HepG2 (cell line): ENCODE measurements around the gene ARMH4. TPM values are rescaled to one million over a fixed set of nuclear protein-coding genes. Genes with fewer than 3 reads are reported as not detected.

Experiments
- ATAC-seq: fragments of 200-7000 bp; cut with Tn5 transposase; 3 replicates; pipeline ENCODE4 v1.9.1; 2020; ENCODE audit warnings: mild to moderate bottlenecking, moderate library complexity
- BruUV-seq: library from RNA; stranded (reverse); fragments of 400-500 nt; replicated peaks from 2 replicates; lab custom pipeline; 2021; lab: Mats Ljungman, UMichigan
- CTCF ChIA-PET: fragments of 300-600 bp; formaldehyde crosslinking; extraction: SDS; loops from one replicate; lab custom pipeline; 2021; ENCODE audit warnings: low total read pairs, inconsistent platforms, low intra/inter-chr PET ratio; lab: Yijun Ruan, JAX
- POLR2A ChIA-PET: fragments of 350-600 bp; sonication (Branson Sonifier 250); formaldehyde crosslinking; loops from one replicate; lab custom pipeline; 2020; ENCODE audit warnings: antibody characterized with exemption, inconsistent platforms; lab: Yijun Ruan, JAX
- DNase-seq: peaks from one replicate; pipeline ENCODE4 v3.0.0-alpha.2; 2015; ENCODE audit warnings: low spot score
- FAIRE-seq: peaks from 3 replicates; lab custom pipeline; 2011; peaks lifted over from hg19 to GRCh38; lab: Jason Lieb, UNC
- H2AFZ ChIP-seq: one replicate; pipeline ENCODE4 v1.6.1; 2011; ENCODE audit warnings: low read length, inconsistent platforms
- H3K27ac ChIP-seq: fragments of 300-600 bp; 3 replicates; pipeline ENCODE4 v1.8.0; 2011; ENCODE audit warnings: mixed run types, mild to moderate bottlenecking, mixed read lengths, low read length, inconsistent platforms; ENCODE audit not compliant: insufficient read depth; ENCODE audit errors: extremely low read length
- H3K27me3 ChIP-seq, 2 experiments: fragments of 200-600 bp in 1 of 2; 2 replicates in 1 of 2; 3 replicates in 1 of 2; pipeline versions ENCODE4 v1.6.0 to v1.8.0; 2011; ENCODE audit warnings: low read length in 2 of 2, mild to moderate bottlenecking in 2 of 2, moderate library complexity in 2 of 2, inconsistent platforms in 1 of 2; ENCODE audit not compliant: insufficient read depth in 2 of 2, control insufficient read depth in 1 of 2
- H3K36me3 ChIP-seq, 2 experiments: fragments of 200-600 bp in 1 of 2; replicated peaks in 1 of 2; 2 replicates in 1 of 2; 3 replicates in 1 of 2; pipeline versions ENCODE4 v1.5.1 to v1.8.0; 2011; ENCODE audit warnings: low read length in 2 of 2, inconsistent platforms in 1 of 2; ENCODE audit not compliant: insufficient read depth in 2 of 2, control insufficient read depth in 1 of 2
- H3K4me1 ChIP-seq: 2 replicates; pipeline ENCODE4 v1.5.1; 2012; ENCODE audit warnings: low read length, inconsistent platforms; ENCODE audit not compliant: insufficient read depth
- H3K4me2 ChIP-seq: 2 replicates; pipeline ENCODE4 v1.6.0; 2011; ENCODE audit warnings: low read depth, low read length, inconsistent platforms
- H3K4me3 ChIP-seq, 3 experiments: fragments of 200-600 bp in 1 of 3; sonication (generic), shearing (Covaris generic) in 1 of 3; replicated peaks in 1 of 3; 2 replicates each; pipeline ENCODE4 v1.5.1; 2011 to 2016; ENCODE audit warnings: low read length in 3 of 3, inconsistent platforms in 2 of 3, low read depth in 2 of 3, mild to moderate bottlenecking in 2 of 3, control low read depth in 1 of 3, mixed read lengths in 1 of 3; ENCODE audit not compliant: insufficient read depth in 1 of 3
- H3K79me2 ChIP-seq: one replicate; pipeline ENCODE4 v1.6.1; 2011; ENCODE audit warnings: low read length, inconsistent platforms; ENCODE audit not compliant: insufficient read depth
- H3K9ac ChIP-seq: 2 replicates; pipeline ENCODE4 v1.6.0; 2011; ENCODE audit warnings: mild to moderate bottlenecking, low read depth, low read length, inconsistent platforms; ENCODE audit not compliant: insufficient read depth
- H3K9me3 ChIP-seq: 2 replicates; pipeline ENCODE4 v1.5.1; 2012; ENCODE audit warnings: mild to moderate bottlenecking, low read length
- H4K20me1 ChIP-seq: 2 replicates; pipeline ENCODE4 v1.6.0; 2011; ENCODE audit warnings: inconsistent platforms, mild to moderate bottlenecking, low read length, moderate library complexity; ENCODE audit not compliant: insufficient read depth
- CENPT ChIP-seq: sonication (generic); formaldehyde crosslinking; IDR thresholded peaks from 2 replicates; pipeline ENCODE4 v1.8.0; 2022; ENCODE audit warnings: low read depth, mild to moderate bottlenecking, moderate library complexity, missing genetic modification reagents
- HOXD1 ChIP-seq: sonication (generic); formaldehyde crosslinking; IDR thresholded peaks from 2 replicates; pipeline ENCODE4 v1.5.0; 2020; ENCODE audit warnings: missing genetic modification reagents
- KDM2A ChIP-seq: sonication (generic); formaldehyde crosslinking; IDR thresholded peaks from 2 replicates; pipeline ENCODE4 v1.4.0; 2020; ENCODE audit warnings: low read depth, missing genetic modification reagents, borderline replicate concordance
- REL ChIP-seq: sonication (generic); formaldehyde crosslinking; conservative IDR thresholded peaks from 2 replicates; pipeline ENCODE4 v1.8.0; 2022; ENCODE audit warnings: mild to moderate bottlenecking, missing genetic modification reagents, moderate library complexity
- RFX1 ChIP-seq: fragments of 450-650 bp; IDR thresholded peaks from 2 replicates; pipeline ENCODE4 v1.6.1; 2017
- ZNF138 ChIP-seq: sonication (generic); formaldehyde crosslinking; IDR thresholded peaks from 2 replicates; pipeline ENCODE4 v1.5.0; 2020; ENCODE audit warnings: mild to moderate bottlenecking, low read depth, missing genetic modification reagents
- ZNF180 ChIP-seq: sonication (generic); formaldehyde crosslinking; IDR thresholded peaks from 2 replicates; pipeline ENCODE4 v1.4.0; 2020; ENCODE audit warnings: low read depth, missing genetic modification reagents, borderline replicate concordance
- ZNF234 ChIP-seq: sonication (generic); formaldehyde crosslinking; conservative IDR thresholded peaks from 2 replicates; pipeline ENCODE4 v1.5.1; 2020; ENCODE audit warnings: mild to moderate bottlenecking, missing genetic modification reagents
- ZNF546 ChIP-seq: sonication (generic); formaldehyde crosslinking; conservative IDR thresholded peaks from 2 replicates; pipeline ENCODE4 v1.8.1; 2023; ENCODE audit warnings: mild to moderate bottlenecking, missing genetic modification reagents
- WGBS: methylation state at CpG from one replicate; pipeline ENCODE4 v1.1.6; 2017; ENCODE audit warnings: low lambda C conversion rate; 5-methylcytosine and 5-hydroxymethylcytosine counted together
- in situ Hi-C: cut with HindIII; loops from 2 replicates; pipeline ENCODE4 v1.10.0; 2017; ENCODE audit warnings: low pct_unique_long_range_greater_than_20kb; ENCODE audit not compliant: extremely low pct_ligation_motif_present
- intact Hi-C: fragments of 100-400 bp; cut with micrococcal nuclease; formaldehyde crosslinking; loops from one replicate; pipeline ENCODE4 v1.10.0; 2022; ENCODE audit not compliant: unreplicated experiment
- polyA plus RNA-seq, 8 experiments: library from polyadenylated mRNA; depleted of rRNA in 3 of 8; stranded (reverse) in 7 of 8; unstranded in 1 of 8; fragments of >200 nt; fragmentation: Illumina TruSeq in 4 of 8; extraction: Trizol in 4 of 8; gene quantifications; 2 replicates each; pipeline versions ENCODE4 v1.2.1 to v1.2.3, GENCODE V29; 2011 to 2016; ENCODE audit warnings: low read depth in 4 of 8, missing spikeins in 1 of 8, mixed read lengths in 1 of 8; ENCODE audit not compliant: insufficient read depth in 1 of 8
- total RNA-seq, 5 experiments: library from RNA; depleted of rRNA; stranded (reverse); fragments of >200 nt; fragmentation: Illumina TruSeq; extraction: Trizol; gene quantifications; 2 replicates each; pipeline ENCODE4 v1.2.3, GENCODE V29; 2016; ENCODE audit warnings: low read depth in 1 of 5

ARMH4 gene
- total and polyA plus RNA-seq, 2 of the 13 experiments (the other 11 are each of a cell fraction or from before 2014, with no cell fraction given), result 0.02 to 0.18 TPM

- no peak for DNase-seq
- H3K27me3 ChIP-seq, result 0 out of 5 replicates have a peak, but pooled peaks cover 0 to 3% of the 10 kb centered on the region in 2 experiments
- in situ Hi-C loops, result no loop called here
- no peak overlapping the region for H3K4me2 ChIP-seq
- no peak overlapping the region for H3K9ac ChIP-seq
- POLR2A ChIA-PET, result no interaction called here
- no peak for FAIRE-seq
- H3K9me3 ChIP-seq, result no peaks in the 10 kb centered on the region
- H3K4me3 ChIP-seq, result no peak overlapping the region
- WGBS, result 46% methylated on average over 10 of the region's 10 CpGs
- no peaks in the 10 kb centered on the region for H3K79me2 ChIP-seq
- BruUV-seq, result no TSS peak
- no peak for TF ChIP-seq ZNF546 (CRISPR knock-in tag)
- no peak for TF ChIP-seq KDM2A (CRISPR knock-in tag)
- TF ChIP-seq HOXD1 (CRISPR knock-in tag), result no peak
- TF ChIP-seq ZNF180 (CRISPR knock-in tag), result no peak
- no peak for TF ChIP-seq RFX1
- no peak for TF ChIP-seq REL (CRISPR knock-in tag)
- no peak for TF ChIP-seq ZNF138
- no peak for TF ChIP-seq CENPT (CRISPR knock-in tag)
- TF ChIP-seq ZNF234, result no peak
- TF ChIP-seq, all 625 proteins: peak for 0
- CTCF ChIA-PET, result no interaction called here
- Histone ChIP-seq H2AFZ (no peak overlapping the region), H4K20me1 (no peaks in the 10 kb centered on the region), H3K36me3 (no peaks in the 10 kb centered on the region), H3K27ac (no peak overlapping the region), H3K4me1 (no peaks in the 10 kb centered on the region)
- intact Hi-C loops, result no loop called here
- ATAC-seq, result no peak
Observed at GRCh38 chr14:58138714-58139482, 13.1 kb downstream of the ARMH4 start.
